ENCODE data around the gene PRKCE.

The PRKCE gene

GRCh38 chr2:45634223-45634622 is 17.3 kb upstream of the PRKCE start:
- DNase-seq, result no peak

- no peak for DNase-seq
These were observed 15.5 kb upstream of the PRKCE start for GRCh38 chr2:45636008-45636407.

GRCh38 chr2:45637440-45637839 is 14.0 kb upstream of the PRKCE start:
- DNase-seq, result no peak

- no peak for DNase-seq
These were observed 10.9 kb upstream of the PRKCE start for GRCh38 chr2:45640576-45640975.

- DNase-seq, result no peak
These were observed 8.4 kb upstream of the PRKCE start for GRCh38 chr2:45643095-45643494.

- DNase-seq, result peak; percentile 61
These were observed 7.6 kb upstream of the PRKCE start for GRCh38 chr2:45643543-45644542.

GRCh38 chr2:45646289-45646688 is 5.2 kb upstream of the PRKCE start:
- DNase-seq, result no peak

- DNase-seq, result no peak
These were observed 4.1 kb upstream of the PRKCE start for GRCh38 chr2:45647356-45647755.

GRCh38 chr2:45647986-45648520 is 3.4 kb upstream of the PRKCE start:
- DNase-seq, result no peak

GRCh38 chr2:45648636-45649035 is 2.8 kb upstream of the PRKCE start:
- DNase-seq, result no peak

GRCh38 chr2:45649462-45649857 is 2.0 kb upstream of the PRKCE start:
- no peak for DNase-seq

- peak; percentile 51 for DNase-seq
These were observed 1.3 kb upstream of the PRKCE start for GRCh38 chr2:45649858-45650811.

- DNase-seq, result peak; percentile 96
These were observed 542 bp upstream of the PRKCE start for GRCh38 chr2:45650851-45651414.

GRCh38 chr2:45652090-45653031 is 886 bp downstream of the PRKCE start:
- no peak for DNase-seq

- no peak for DNase-seq
These were observed 1.8 kb downstream of the PRKCE start for GRCh38 chr2:45653122-45653913.

- no peak for DNase-seq
These were observed 2.8 kb downstream of the PRKCE start for GRCh38 chr2:45654250-45654649.

GRCh38 chr2:45661828-45662227 is 10.4 kb downstream of the PRKCE start:
- DNase-seq, result no peak

- no peak for DNase-seq
These were observed 13.3 kb downstream of the PRKCE start for GRCh38 chr2:45664635-45665261.

GRCh38 chr2:45668509-45668908 is 17.0 kb downstream of the PRKCE start:
- DNase-seq, result no peak

- DNase-seq, result no peak
These were observed 17.6 kb downstream of the PRKCE start for GRCh38 chr2:45669032-45669486.
